ENCODE results near the gene RGS7.
"Not testable (repeated sequence)": the region's sequence is repeated elsewhere in the genome, so short reads cannot be mapped to it uniquely, and the experiment has no call there.

Gene RGS7

GRCh38 chr1:240762471-240762987 lies 594.5 kb downstream of the RGS7 start:
- in situ Hi-C loops (cut with HindIII; ENCODE audit: low sequenced_read_pairs): not testable (repeated sequence)

- in situ Hi-C loops (cut with HindIII; ENCODE audit: low sequenced_read_pairs): not testable (repeated sequence)
Measured at GRCh38 chr1:240758777-240759176, 598.2 kb downstream of the RGS7 start.

GRCh38 chr1:240758296-240758695 lies 598.7 kb downstream of the RGS7 start:
- in situ Hi-C loops (cut with HindIII; ENCODE audit: low sequenced_read_pairs): no loop called here

GRCh38 chr1:240747907-240748306 lies 609.1 kb downstream of the RGS7 start:
- in situ Hi-C loops (cut with HindIII; ENCODE audit: low sequenced_read_pairs): no loop called here

GRCh38 chr1:240743705-240744104 lies 613.3 kb downstream of the RGS7 start:
- in situ Hi-C loops (cut with HindIII; ENCODE audit: low sequenced_read_pairs): no loop called here

DNA sequence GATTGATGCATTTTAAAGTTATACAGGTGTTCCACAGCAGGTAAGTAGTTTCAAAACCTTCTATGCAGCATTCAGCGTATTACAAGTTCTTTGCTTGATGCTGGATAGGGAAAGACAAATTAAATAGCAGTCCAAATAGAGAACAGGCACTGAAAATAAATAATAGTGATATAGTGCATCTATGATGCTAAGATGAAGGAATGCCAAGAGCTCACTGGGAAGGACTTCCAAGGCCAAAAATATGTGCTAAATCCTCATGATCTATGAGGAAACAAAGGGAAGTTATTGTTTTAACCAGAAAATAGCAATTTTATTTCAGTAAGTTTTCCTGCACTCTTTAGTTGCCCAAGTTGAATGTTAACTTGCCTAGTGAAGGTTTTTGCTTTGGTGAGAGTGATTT lies 617.3 kb downstream of the RGS7 start:
- in situ Hi-C loops (cut with HindIII; ENCODE audit: low sequenced_read_pairs): no loop called here

DNA sequence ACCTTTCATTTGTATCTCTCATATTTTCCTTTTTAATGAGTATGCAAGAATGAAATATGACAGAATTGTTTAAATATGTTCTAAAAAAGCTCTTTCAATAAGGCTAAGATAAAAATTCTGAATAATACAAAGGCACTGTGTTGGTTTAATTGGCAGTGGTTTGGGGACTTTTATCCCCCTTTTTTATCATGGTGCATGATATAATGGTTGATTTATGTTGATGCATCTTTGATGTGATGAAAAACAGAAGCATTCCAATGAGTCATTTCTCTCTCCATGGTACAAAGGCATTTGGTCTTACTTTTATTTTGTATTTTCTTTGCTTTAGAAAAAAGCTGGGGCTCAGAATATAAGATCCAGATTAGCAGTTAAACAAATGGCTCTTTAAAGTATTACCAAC lies 617.9 kb downstream of the RGS7 start:
- in situ Hi-C loops (cut with HindIII; ENCODE audit: low sequenced_read_pairs): no loop called here

- in situ Hi-C loops (cut with HindIII; ENCODE audit: low sequenced_read_pairs): no loop called here
Measured at GRCh38 chr1:240737766-240738265, 619.2 kb downstream of the RGS7 start.

DNA sequence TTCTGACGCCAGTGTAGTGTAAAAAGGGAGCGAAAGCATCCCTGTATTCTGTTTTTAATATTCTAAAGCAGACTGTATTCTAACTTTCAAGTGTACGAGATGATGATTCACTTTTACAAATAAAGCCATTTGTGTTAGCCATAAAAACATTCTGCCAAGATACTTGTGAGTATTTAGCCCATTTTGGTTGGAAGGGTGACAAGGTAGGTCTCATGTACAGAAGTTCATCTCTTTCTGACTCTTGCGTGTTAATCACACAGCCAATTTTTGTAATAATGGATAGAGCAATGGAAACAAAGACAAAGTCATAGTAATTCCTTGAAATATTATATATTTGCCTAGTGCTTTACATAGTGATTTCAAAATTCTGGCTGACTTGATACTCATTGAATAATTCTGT lies 619.7 kb downstream of the RGS7 start:
- in situ Hi-C loops (cut with HindIII; ENCODE audit: low sequenced_read_pairs): no loop called here

DNA sequence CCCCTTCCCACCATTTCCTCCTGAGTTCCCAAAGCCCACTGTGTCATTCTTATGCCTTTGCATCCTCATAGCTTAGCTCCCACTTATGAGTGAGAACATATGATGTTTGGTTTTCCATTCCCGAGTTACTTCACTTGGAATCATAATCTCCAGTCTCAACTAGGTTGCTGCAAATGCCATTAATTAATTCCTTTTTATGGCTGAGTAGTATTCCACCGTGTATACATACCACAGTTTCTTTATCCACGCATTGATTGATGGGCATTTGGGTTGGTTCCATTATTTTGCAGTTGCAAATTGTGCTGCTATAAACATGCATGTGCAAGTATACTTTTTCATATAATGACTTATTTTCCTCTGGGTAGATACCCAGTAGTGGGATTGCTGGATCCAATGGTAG lies 622.3 kb downstream of the RGS7 start:
- in situ Hi-C loops (cut with HindIII; ENCODE audit: low sequenced_read_pairs): not testable (repeated sequence)

DNA sequence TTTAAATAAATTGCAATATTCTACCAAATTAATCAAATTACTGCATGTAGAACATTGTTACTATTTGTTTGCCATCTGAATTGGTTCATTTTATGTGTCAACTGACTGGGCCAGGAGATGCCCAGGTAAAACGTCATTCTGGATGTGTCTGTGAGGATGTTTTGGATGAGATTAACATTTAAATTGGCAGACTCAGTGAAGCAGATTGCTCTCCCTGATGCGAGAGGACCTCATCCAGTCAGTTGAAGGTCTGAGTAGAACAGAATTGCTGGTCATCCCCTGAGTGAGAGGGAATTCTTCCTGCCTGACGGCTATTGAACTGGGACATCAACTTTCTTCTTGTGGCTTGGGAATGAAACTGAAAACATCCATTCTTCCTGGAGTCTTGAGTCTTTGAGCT lies 623.0 kb downstream of the RGS7 start:
- in situ Hi-C loops (cut with HindIII; ENCODE audit: low sequenced_read_pairs): no loop called here

DNA sequence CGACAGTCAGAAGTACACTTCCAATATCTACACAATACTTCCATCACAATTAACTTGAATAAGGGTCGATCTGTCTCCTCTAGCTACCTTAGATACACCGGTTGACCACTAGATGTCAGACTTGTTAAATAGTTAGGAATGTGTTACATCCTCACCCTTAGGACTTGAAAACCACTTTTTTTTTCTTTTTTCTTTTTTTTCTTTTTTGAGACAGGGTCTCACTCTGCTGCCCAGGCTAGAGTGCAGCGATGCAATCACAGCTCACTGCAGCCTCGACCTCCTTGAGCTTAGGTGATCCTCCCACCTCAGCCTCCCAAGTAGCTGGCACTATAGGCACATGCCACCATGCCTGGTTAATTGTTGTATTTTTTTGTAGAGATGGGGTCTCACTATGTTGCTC lies 624.6 kb downstream of the RGS7 start:
- in situ Hi-C loops (cut with HindIII; ENCODE audit: low sequenced_read_pairs): no loop called here

Data from DLD1 (cell line).